ENCODE data around the gene FARS2. TPM values are rescaled to one million over a fixed set of nuclear protein-coding genes. Genes with fewer than 3 reads are reported as not detected.

Gene FARS2
- total and polyA plus RNA-seq, 2 of the 13 experiments (the other 11 are each of a cell fraction or from before 2014, with no cell fraction given): 15.4 to 26.0 TPM

- DNase-seq (ENCODE audit: low spot score) (no peak), FAIRE-seq (no peak), ATAC-seq (no peak)
- ChIA-PET POLR2A (no interaction called here), CTCF (ENCODE audit: low intra/inter-chr PET ratio, low total read pairs) (no interaction called here)
- no peaks in the 10 kb centered on the region for H3K27me3 ChIP-seq (ENCODE audit: control insufficient read depth in 1 of 2, insufficient read depth in 2 of 2, low read length in 2 of 2)
- H3K9me3 ChIP-seq (ENCODE audit: low read length): no peaks in the 10 kb centered on the region
- no peaks in the 10 kb centered on the region for H3K79me2 ChIP-seq (ENCODE audit: insufficient read depth, low read length)
- H3K4me3 ChIP-seq (replicated peaks in 1 of 3; ENCODE audit: insufficient read depth in 1 of 3, low read depth in 2 of 3, low read length in 3 of 3): no peak overlapping the region
- in situ Hi-C loops (cut with HindIII; ENCODE audit: extremely low pct_ligation_motif_present, low pct_unique_long_range_greater_than_20kb) (no loop called here), intact Hi-C loops (cut with micrococcal nuclease; ENCODE audit: unreplicated experiment) (no loop called here)
- WGBS (ENCODE audit: low lambda C conversion rate): 94% methylated on average over 3 of the region's 3 CpGs
- no TSS peak for BruUV-seq (replicated peaks)
- no peak for TF ChIP-seq ZNF205 (CRISPR knock-in tag; IDR thresholded peaks at IDR 0.05)
- TF ChIP-seq TBP (CRISPR knock-in tag; IDR thresholded peaks at IDR 0.05): no peak
- no peak for TF ChIP-seq ZNF44 (CRISPR knock-in tag; IDR thresholded peaks at IDR 0.05)
- TF ChIP-seq ASH2L (IDR thresholded peaks at IDR 0.05; ENCODE audit: insufficient read length, low read depth, low read length): no peak
- no peak for TF ChIP-seq RFX1 (IDR thresholded peaks at IDR 0.05)
- TF ChIP-seq ZNF142 (CRISPR knock-in tag; IDR thresholded peaks at IDR 0.05): no peak
- no peak for TF ChIP-seq ZKSCAN8 (CRISPR knock-in tag; IDR thresholded peaks at IDR 0.05; ENCODE audit: borderline replicate concordance)
- TF ChIP-seq ZNF367 (CRISPR knock-in tag; IDR thresholded peaks at IDR 0.05; ENCODE audit: borderline replicate concordance): no peak
- no peak for TF ChIP-seq PAXIP1 (CRISPR knock-in tag; conservative IDR thresholded peaks at IDR 0.05)
- TF ChIP-seq NFATC3 (CRISPR knock-in tag; IDR thresholded peaks at IDR 0.05): no peak
- no peak for TF ChIP-seq NCOR1 (IDR thresholded peaks at IDR 0.05; ENCODE audit: borderline replicate concordance, low read length)
- TF ChIP-seq MXD4 (CRISPR knock-in tag; IDR thresholded peaks at IDR 0.05): no peak
- no peak for TF ChIP-seq ZNF7 (CRISPR knock-in tag; IDR thresholded peaks at IDR 0.05)
- TF ChIP-seq SPEN (CRISPR knock-in tag; IDR thresholded peaks at IDR 0.05; ENCODE audit: low read depth): no peak
- no peak for TF ChIP-seq ZNF572 (CRISPR knock-in tag; IDR thresholded peaks at IDR 0.05)
- no peak for TF ChIP-seq ZNF17 (CRISPR knock-in tag; IDR thresholded peaks at IDR 0.05)
- TF ChIP-seq ELF3 (CRISPR knock-in tag; IDR thresholded peaks at IDR 0.05): no peak
- no peaks in the 10 kb centered on the region for H3K36me3 ChIP-seq (replicated peaks in 1 of 2; ENCODE audit: control insufficient read depth in 1 of 2, insufficient read depth in 2 of 2, low read length in 2 of 2)
- no peak overlapping the region for H3K4me2 ChIP-seq (ENCODE audit: low read depth, low read length)
- no peak overlapping the region for H3K9ac ChIP-seq (ENCODE audit: insufficient read depth, low read depth, low read length)
- no peaks in the 10 kb centered on the region for H3K4me1 ChIP-seq (ENCODE audit: insufficient read depth, low read length)
- H3K27ac ChIP-seq (ENCODE audit: extremely low read length, insufficient read depth, low read length): no peak overlapping the region
- no peak overlapping the region for H2AFZ ChIP-seq (ENCODE audit: low read length)
- no peaks in the 10 kb centered on the region for H4K20me1 ChIP-seq (ENCODE audit: insufficient read depth, low read length)
Measured at GRCh38 chr6:5619249-5619648, 357.9 kb downstream of the FARS2 start.

All from HepG2 (cell line).